ENCODE results near the gene CERT1.
A peak's percentile ranks its signal among the peaks of the same experiment; 100 is the strongest.

The CERT1 gene

DNA sequence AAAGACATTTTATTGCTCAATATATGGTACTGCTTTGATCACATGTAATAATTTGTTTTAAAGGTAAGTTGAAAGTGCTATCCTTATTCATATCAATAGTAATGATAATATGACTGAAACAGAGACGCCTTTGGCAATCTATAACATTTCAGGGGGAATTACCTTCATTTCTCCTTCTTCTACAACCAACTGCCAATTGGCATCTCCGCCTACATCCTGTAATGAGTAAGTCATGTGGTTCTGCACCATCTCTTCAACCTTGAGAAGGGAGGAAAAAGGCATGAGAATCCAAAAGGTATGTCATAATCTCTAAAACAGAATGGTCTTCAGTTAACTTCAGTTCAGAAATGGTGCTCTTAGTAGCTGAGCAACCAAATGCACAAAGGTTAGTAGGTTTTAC lies 122.0 kb downstream of the CERT1 start:
- DNase-seq (ENCODE audit: low spot score) = no peak

DNA sequence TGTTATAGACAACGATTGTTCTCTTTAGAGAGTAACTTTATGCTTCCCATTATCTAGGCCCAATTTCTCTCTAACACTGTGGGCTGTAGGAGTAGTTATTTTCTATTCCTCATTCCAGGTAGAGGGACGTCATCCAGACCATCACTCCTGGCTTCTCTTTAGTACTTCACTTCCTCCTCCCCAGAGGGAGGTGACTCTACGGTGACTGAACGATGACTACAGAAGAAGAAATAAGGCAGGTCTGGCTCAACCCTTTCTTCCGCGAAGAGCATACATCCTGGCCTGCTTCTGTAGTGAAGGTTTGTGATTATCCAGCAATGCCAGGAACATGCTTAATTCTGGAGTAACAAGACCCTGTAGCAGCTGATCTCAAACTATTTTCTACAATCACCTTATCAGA lies 123.6 kb downstream of the CERT1 start:
- DNase-seq (ENCODE audit: low spot score) = no peak

DNA sequence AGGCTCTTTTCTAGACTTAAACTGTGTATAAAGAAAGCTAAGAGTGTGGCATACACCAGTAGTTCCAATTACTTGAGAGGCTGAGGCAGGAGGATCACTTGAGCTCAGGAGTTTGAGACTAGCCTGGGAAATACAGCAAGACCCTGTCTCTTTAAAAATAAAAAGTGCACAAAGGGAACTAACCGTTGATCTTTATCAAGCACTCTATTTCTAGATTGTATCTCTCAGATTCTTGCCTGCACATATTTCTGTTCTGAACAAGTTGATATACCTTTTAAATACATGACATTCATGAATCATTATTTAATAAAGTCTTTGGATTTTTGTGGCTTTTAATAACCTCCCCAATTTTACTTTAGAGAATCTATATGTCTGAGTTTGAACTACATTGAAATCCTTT lies 127.2 kb downstream of the CERT1 start:
- DNase-seq (ENCODE audit: low spot score) = no peak

- no peak for DNase-seq (ENCODE audit: low spot score)
These were observed 130.0 kb downstream of the CERT1 start for GRCh38 chr5:75381456-75381855.

DNA sequence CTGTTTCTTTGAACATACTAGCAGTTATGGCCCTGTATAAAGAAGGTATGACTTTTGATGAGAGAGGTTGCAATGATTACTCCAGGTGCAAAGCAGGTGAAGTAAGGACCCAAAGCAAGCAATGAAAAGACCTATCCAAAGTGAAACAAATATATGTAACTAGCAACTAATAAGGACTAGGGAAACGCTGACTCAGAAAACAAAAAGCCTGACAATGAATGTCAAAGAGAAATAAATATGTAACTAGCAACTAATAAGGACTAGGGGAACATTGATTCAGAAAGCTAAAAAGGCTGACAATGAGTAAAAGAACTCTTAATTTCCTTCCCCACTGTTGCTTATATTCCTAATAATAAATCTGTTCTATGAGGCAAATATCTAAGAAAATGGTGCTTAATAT lies 131.3 kb downstream of the CERT1 start:
- no peak for DNase-seq (ENCODE audit: low spot score)

DNA sequence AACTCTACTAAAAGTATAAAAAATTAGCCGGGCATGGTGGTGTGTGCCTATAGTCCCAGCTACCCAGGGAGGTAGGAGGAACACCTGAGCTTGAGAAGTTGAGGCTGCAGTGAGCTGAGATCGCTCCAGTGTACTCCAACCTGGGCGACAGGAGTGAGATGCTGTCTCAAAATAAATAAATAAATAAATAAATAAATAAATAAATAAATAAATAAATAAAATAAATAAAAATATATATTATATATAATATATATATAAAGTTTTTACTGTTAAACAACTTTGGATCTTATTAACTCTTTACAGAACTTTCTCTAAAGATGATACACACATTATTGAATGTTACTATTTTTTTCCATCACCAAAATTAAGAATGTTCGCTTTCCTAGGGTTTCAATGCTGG lies 136.0 kb downstream of the CERT1 start:
- DNase-seq (ENCODE audit: low spot score) = no peak

GRCh38 chr5:75374394-75374814 lies 137.0 kb downstream of the CERT1 start:
- no peak for DNase-seq (ENCODE audit: low spot score)

GRCh38 chr5:75373862-75374261 lies 137.6 kb downstream of the CERT1 start:
- no peak for DNase-seq (ENCODE audit: low spot score)

DNA sequence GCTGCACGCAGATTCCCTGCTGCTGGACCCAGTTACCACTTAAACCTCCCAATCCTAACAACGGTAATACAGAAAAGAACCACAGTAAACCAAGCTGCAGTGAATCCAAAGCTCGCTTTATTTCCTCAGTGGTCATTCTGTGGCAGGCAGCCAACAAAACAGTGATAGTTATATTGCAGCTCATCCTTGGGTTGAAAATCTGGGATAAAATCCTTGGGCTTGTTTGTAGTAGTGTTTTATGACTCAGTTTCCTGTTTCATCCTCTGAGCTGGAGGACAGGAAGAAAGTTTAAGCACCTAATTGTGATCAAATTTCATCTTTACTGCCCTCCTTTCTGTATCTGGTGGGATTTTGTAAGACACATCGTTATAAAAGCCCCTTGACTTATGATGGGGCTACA lies 143.0 kb downstream of the CERT1 start:
- DNase-seq (ENCODE audit: low spot score) = no peak

- no peak for DNase-seq (ENCODE audit: low spot score)
These were observed 144.0 kb downstream of the CERT1 start for GRCh38 chr5:75367401-75367800.

DNA sequence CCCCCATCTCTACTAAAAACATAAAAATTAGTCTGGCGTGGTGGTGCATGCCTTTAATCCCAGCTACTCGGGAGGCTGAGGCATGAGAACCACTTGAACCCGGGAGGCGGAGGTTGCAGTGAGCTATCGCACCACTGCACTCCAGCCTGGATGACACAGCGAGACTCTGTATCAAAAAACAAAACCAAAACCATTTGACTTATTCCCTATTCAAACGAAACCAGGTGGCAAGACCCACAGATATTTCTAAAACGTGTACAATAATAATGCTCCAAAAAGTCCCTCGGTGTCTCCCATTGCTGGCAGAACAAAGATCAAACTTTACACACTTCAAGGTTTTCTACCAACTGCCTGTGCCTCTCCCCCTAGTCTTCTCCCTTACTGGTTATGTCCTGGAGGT lies 144.6 kb downstream of the CERT1 start:
- DNase-seq (ENCODE audit: low spot score) = no peak

- no peak for DNase-seq (ENCODE audit: low spot score)
These were observed 145.7 kb downstream of the CERT1 start for GRCh38 chr5:75365740-75366139.

DNA sequence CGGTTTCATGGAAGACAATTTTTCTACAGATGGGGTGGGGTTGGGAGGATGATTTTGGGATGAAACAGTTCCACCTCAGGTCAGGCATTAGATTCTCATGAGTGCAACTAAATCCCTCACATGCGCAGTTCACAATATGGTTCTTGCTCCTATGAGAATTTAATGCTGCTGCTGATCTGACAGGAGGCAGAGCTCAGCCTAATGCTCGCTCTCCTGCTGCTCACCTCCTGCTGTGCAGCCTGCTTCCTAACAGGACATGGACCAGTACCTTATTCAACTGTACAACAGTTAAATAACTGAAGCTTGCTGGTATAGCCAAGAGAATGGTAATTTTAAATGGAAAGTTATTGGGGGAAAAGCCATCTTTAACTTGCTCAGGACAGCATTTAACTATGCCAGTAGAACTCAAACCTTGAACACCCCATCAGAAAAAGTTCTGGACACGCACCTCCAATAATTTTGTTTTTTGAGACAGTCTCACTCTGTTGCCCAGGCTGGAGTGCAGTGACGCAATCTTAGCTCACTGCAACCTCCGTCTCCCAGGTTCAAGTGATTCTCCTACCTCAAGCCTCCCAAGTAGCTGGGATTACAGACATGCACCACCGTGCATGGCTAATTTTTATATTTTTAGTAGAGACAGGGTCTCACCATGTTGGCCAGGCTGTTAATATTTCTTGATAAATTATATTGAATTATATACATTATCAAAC lies 146.7 kb downstream of the CERT1 start:
- DNase-seq (ENCODE audit: low spot score) = no peak

GRCh38 chr5:75363726-75364495 lies 147.5 kb downstream of the CERT1 start:
- DNase-seq (ENCODE audit: low spot score) = no peak

DNA sequence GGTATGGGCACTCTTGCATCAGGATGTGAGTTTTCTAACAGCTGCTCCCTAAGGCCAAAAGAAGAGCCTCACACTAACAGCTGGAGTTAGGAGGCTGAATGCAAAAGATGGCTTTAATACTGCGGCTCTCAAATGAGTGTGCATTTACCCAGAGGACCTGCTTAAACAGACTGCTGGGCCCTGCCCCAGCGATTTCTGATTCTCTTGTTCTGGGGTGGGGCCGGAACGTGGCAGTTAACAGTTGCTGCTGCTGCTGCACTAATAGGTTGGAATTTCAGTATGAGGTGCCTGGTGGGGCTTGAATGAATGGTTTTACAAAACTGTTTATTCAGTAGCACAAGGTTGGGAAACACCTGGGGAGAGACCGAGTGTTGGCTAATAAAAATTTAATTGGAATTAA lies 148.3 kb downstream of the CERT1 start:
- no peak for DNase-seq (ENCODE audit: low spot score)

DNA sequence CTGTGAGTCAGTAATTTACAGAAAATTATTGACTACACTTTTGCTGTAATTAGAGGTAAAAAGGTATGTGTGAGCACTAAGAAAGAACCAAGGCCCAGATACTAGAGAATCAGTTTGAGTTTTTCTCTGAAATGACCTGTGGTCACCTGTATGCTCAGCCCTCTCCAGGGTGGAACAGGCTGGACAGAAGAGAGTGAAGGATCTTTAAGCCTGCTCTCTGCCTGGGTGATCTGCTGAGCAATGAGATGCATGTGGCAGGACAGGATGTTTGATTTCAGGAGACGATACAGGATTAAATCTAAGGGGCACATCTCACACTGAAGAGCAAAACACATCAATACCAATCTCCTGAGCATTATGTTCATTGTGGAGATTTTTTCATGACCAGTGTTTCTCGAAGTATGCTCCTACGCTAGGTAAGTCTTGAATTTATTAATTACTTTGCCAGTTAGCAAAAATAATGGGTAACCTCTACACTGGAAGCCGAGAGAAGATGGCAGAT lies 148.9 kb downstream of the CERT1 start:
- DNase-seq (ENCODE audit: low spot score) = no peak

GRCh38 chr5:75361310-75361709 lies 150.1 kb downstream of the CERT1 start:
- DNase-seq (ENCODE audit: low spot score) = peak; percentile 26

DNA sequence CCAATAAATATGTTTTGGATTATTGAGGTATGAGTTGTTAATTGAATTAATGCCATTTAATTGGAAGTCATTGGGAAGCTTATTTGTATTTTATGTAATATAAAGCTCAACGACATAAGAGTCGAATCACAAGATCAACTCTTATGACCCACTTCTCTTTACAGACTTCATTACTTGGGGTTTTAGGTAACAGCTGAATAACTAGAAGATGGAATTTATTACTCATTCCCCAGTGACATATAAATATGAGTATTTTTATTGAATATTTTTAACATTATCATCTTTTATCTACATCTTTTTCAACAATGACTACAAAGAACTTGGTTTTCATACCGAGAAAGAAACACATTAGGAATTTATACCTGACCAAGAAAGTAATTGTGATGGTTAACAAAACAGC lies 153.3 kb downstream of the CERT1 start:
- no peak for DNase-seq (ENCODE audit: low spot score)

DNA sequence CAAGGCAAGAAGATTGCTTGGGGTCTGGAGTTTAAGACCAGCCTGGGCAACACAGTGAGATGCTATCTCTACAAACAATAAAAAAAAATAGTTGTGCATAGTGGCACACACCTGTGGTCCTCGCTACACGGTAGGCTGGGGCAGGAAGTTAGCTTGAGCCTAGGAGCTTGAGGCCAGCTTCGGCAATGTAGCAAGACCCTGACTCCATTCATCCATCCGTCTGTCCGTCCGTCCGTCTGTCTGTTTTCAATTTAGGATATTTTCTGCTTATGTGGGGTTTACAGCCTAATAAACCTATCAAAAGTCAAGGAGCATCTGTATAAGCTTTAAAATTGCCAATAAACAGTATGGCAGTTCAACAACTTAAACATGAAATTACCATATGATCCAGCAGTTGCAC lies 154.7 kb downstream of the CERT1 start:
- no peak for DNase-seq (ENCODE audit: low spot score)

DNA sequence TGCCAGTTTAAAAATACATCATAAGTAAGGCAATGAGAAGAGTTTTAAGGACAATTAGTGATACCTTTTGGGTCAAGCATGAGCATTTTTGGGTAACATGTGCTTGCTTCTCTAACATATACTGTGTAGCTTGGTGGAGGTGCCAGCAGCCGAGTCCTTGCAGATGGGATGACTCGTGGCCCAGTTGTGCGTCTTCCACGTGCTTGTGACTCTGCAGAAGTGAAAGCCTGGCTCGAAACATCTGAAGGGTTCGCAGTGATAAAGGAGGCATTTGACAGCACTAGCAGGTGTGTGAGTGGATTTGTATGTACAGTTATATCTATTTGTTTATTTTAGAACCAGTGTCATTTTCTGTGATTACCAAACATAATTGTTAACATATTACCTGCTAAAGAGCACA lies 156.2 kb downstream of the CERT1 start:
- DNase-seq (ENCODE audit: low spot score) = no peak

- DNase-seq (ENCODE audit: low spot score) = no peak
These were observed 160.1 kb downstream of the CERT1 start for GRCh38 chr5:75351139-75351926.

- DNase-seq (ENCODE audit: low spot score) = no peak
These were observed 161.8 kb downstream of the CERT1 start for GRCh38 chr5:75349663-75350062.

DNA sequence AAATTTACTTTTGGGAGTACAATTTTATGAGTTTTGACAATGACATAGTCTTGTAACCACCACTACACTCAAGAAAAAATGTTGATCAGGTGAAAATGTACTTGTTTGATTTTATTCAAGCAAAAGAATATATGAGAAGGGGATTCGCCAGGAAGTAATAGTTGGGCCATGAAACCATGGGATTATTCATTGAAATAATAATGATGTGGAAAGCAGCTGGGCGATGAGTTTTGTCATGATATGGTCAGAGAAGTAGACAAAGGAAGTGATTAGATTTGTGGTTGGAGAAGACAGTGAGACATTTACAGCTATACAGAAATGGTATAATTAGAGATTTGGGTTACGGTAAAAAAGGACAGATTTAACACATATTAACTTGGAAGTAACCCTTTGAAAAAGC lies 163.2 kb downstream of the CERT1 start:
- DNase-seq (ENCODE audit: low spot score) = no peak
